GM19043 (cell line): ENCODE data around the gene SPATA31C1.
"Not testable (repeated sequence)": the region's sequence is repeated elsewhere in the genome, so short reads cannot be mapped to it uniquely, and the experiment has no call there.

Experiments
- ATAC-seq: cut with Tn5 transposase; IDR thresholded peaks from one replicate; pipeline ENCODE4 v1.9.1; 2021; ENCODE audit warnings: low read depth; ENCODE audit not compliant: unreplicated experiment

SPATA31C1 gene

DNA sequence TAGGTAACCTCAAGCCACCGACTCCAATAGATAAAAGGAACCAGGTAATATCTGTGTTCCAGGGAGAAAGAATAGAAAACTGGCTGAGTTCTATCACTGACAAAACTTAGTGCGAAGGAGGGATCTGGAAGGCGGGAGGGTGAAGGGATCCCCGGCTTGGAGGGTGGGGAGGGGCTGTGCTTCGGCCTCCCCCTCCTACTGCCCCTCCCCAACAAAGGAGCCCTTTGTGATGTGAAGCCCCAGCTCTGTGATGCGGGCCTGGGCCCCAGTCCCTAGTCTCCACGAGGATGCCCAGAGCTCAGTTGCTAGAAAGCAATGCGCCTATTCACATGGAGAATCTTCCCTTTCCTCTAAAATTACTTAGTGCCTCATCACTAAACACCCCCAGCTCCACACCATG lies at the start of gene SPATA31C1:
Gene SPATA31C1 (plus strand): TSS at position 301 of the 400 bp plus-strand sequence.
- ATAC-seq: not testable (repeated sequence)

DNA sequence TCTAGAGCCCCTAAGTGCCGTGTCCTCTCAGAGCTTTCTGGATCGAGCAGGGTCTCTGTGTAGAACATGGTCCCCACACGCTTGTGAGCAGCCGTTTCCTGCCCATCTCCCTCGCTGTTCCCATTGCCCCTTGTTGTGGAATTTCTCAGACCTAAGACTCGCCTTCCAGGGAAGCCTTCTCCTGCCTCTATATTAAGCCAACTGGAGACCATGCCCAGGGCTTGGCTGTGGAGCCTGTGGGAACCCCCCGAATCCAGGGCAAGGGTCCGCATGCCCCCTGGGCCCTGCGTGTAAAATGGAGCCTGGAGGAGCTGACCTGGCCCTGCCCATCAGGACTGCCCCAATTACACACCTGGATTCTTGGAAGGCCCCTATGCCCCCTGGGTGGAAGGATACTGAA lies 49.6 kb upstream of the SPATA31C1 start:
- no peak for ATAC-seq

DNA sequence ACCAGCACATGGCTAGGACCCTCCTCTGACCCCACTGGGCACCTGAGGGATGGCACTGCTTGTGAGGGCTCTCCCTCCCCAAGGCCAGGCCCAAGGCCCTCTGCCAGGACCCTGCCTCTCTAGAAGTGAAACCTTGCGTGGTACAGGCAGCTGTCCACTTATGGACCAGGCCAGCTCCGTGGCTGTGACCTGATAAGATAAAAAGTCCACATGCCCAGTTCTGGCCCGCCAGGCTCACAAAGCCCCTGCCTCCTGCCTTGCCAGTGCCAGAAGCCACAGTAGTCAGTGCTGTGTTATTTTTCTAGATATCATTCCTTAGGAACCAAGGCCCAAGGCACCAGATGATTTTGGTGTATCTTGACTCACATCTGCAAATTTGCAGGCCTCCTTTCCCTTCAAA lies 49.1 kb upstream of the SPATA31C1 start:
- ATAC-seq: no peak

DNA sequence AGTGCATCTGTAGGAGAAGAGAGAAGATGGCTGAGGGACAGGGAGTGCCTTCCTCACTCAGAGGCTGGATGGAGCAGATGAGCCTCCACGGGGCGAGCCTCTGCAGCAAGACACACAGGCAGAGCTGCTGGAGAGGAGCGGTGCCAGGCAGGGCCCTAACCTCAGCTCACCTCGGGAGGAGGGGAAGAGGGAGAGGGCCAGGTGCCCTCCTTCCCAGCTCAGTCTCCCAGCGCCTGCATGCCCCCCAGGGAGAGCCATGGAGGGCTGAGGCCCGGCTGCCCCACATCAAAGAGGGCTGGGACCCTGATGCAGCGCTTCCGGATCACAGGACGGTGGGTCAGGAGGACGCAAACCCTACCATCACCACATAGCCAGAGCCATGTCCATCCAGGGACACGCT lies 48.7 kb upstream of the SPATA31C1 start:
- ATAC-seq: no peak

DNA sequence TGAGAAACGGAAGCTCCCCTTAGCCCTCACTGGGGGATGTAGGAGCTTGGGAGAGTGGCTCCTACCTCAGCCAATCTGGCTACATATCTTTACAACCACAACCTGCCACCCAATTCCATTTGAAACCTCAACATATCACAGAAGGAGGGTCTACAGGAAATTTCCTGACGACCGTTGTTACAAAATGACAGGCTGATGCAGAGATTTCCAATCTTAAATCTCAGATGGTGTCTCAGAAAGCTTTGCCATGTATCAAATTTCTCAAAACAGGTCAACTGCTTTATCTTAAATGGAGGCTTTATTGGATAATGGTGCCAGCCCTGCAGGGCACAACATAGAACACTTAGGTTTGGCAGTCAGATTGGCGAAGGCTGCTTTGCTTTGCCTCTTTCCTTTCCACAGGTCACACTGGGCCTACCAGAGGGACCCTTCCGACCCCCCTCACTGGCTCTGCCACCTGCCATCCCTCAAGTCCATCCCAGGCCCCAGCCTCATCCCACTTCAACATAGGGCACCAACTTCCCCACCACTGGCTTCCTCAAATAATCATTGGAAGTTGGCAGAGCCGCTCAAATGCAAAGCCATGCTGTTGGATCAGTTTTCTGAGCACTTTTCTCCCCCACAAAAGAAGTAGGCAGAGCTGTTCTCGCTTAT lies 46.2 kb upstream of the SPATA31C1 start:
- ATAC-seq: no peak

DNA sequence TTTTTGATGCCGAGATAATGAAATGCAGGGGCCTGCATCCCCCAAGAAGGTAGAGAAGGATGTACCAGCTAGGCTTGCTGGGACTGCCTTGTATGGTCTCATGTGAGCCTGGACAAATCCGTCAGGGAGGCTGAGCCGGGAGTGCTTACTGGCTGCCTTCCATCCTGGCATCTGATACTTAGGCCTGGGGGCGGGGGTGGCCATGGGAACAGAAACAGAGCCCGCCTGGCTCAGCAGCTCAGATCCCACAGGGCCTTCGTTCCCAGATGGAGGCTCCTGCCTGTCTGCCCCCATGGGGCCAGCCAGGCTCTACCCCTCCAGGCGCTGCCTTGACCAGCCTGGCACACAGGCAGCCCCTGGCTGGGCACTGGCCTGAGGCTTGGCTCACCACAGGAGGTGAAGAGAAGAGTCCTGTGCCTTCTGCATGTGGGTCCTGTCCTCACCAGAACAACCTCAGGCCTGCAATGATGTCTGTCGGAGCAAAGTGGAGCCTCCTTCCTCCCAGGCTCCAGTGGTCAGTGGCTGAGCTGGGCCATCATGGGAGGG lies 45.6 kb upstream of the SPATA31C1 start:
- ATAC-seq: no peak

DNA sequence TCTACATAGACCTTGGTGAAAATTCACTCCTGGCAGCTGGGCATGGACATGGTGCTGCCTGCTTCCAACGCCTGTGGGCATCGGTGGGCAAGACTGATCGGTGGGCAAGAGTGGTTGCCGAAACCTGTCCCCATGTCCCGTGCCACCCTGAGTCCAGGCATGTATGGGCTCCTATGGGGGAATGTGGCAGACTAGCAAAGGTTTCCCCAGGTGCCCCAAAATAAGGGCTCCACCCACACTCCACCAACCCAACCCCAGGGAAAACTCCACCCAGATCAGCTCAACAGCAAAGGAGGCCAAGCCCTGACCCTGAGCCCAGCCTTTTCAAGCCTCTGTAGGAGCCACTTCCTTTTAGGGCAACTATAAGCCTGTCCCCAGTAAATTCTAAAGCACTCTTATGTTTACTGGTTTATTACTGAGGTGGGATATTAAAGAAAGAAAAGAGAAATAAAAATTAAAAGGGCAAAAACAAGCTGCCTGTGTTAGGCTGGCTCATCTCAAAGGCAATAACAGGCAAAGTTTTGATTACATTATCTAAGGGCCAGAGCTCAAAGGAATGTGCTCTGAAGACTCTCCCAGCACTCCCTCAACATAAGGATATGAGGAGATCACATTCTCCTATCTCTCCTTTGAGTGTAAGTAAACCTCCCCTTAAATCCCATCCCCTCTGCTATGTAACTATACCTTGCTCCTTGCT lies 44.0 kb upstream of the SPATA31C1 start:
- no peak for ATAC-seq

DNA sequence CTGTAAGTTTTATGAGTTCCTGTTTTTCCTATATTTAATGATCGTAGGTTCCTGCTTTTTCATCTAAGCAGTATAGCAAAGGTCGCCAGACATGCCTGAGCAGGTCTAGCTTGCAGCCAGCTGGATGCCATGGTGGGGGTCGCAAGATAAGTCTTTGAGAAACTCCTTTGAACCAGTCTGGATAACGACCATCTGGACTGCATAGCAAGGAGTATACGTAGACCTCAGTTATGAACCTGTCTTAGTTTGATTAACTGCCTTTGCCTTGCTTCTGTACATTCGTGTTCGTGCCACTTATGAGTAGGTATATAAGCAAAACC lies 43.5 kb upstream of the SPATA31C1 start:
- no peak for ATAC-seq

DNA sequence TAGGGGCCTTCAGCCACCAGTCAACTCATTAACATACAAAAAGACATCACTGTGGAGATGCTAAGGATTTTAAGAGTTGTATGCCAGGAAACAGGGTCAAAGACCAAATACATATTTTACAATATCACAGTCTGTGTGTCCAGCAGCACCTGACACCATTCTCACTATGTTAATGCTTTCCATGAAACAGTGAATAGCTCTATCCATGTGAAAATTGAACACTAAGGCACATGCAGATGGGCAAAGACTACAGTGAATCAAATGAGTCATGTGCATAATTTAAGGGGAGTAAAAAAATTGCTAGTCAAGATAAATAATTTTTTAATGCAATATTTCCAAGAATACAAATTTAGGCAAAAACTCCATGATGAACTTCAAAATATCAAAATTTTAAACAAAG lies 42.7 kb upstream of the SPATA31C1 start:
- no peak for ATAC-seq

DNA sequence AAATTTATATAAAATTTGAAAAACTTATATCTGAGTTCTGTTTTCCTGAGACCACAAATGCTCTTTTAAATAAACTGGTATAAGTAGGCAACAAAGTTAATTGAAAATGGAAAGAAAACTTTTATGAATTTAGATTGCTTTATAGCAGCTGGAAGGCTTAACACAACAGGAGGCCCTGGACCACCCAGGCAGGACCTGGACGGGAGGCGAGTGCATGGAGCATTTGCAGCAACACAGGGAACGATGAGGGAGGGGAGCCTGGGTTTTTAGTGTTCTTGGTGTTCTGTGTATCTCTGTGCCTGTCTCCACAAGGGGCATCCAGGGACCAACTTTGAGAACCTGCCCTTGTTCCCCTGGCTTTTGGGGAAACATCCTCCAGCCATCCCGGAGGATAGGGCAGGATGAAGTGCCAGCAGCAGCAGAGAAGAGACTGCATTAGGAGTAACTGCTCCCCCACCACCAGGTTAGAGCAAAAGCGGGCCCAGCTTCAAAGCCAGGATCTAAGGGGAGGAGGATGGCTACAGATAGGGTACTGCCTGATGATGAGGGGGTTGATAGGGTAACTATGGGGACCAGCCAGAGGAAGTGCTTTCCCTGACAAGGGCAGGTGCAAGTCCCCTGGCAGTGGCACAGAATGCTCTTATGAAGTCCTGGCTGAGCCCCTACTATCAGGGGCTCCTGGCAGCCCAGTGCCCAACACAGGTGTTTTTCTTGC lies 41.8 kb upstream of the SPATA31C1 start:
- no peak for ATAC-seq

DNA sequence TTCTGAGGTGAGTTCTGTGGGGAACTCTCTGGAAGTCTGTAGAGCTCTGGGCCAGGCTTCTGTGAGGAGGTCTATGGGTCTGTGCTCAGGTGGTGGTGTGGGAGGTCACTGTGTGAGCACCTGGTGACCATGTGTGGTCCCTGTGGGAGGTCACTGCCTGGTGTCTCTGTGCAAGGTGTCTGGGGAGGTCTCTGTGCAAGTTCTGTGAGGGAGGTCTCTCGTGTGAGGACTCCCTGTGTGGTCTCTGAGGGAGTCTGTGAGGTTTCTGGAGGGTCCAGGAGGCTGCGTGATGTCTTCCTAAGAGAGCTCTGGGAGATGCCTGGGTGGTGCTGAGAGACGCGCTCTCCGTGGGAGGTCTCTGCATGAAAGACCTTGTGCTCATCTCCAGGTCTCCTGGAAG lies 41.1 kb upstream of the SPATA31C1 start:
- ATAC-seq: no peak

DNA sequence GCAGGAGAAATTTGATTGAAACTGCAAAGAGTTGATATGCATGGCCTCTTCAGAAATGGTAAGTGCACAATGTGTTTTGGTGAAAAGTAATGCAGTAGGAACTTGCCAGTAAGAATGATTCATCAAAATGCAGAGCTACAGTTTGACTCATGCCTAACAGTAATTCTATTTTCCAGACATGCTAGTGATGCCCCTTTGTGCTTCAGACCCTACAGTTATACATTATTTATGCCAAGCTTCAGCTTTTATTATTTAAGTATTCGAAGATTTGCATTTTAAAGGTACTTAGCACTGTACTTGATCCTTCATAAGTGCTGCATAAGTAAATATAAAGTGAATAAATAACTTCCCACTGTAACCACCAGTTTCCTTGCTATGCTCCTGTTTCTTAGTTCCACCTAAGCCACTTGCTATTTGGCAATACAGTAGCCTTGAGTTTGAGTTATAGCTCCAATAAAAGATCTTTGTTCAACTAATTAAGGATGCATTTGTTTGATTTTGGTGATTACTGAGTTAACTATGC lies 38.7 kb upstream of the SPATA31C1 start:
- no peak for ATAC-seq

DNA sequence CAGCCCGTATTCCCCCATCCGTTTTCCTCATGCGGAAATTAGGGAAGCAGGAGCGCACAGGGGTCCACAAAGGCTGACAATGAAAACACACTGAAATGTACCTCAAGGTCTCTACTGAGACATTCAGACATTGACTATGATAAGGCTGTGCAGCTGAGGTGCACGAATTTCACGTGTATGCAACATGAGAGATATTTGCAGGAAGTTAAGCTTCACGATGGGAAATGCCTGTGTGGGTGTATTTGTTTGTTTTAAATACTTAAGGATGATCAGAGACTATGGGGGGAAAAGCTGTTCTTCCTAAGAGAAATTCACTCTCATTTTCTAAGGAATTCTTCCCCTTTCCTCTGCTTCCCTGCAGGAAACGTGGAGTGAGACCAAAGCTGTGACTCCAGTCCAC lies 37.6 kb upstream of the SPATA31C1 start:
- no peak for ATAC-seq

DNA sequence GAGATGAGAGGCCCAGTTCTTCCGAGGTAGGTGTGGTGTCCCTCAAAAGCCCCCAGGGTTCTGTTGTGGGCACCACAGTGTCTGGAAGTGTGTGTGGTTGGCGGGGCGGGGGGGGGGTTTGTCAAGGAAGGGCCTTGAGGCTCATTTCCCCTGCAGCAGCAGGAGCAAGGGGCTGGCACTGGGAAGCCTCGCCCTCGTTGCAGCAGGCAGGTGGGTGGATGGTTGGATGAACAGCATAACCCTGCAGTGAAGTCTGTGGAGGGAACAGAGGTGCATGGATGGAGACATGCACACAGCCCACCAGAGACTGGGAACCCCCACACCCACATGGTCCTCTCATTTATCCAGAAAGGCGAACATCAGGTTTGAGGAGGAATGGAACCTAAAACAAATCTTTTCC lies 37.1 kb upstream of the SPATA31C1 start:
- ATAC-seq: no peak

DNA sequence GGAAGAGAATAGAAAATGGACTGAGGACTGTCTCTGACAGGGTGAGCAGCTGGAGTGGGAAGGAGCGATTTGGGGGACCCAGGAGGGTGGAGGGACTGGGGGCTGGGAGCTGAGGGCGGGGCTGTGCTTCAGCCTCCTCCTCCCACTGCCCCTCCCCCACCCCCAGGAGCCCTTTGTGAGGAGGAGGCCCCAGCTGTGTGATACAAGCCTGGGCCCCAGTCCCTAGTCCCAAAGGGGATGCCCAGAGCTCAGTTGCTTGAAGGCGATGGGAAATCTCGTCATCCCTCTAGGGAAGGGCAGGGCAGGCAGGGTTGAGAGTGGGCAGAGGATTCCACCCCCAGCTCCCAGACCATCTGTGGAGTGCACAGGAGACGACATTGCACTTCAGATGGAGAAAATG lies 35.1 kb upstream of the SPATA31C1 start, which contains the start of gene SPATA31E1:
Gene SPATA31E1 (plus strand): TSS at position 251 of the 400 bp plus-strand sequence. CDS start 15 bp downstream, at position 266.
- no peak for ATAC-seq

DNA sequence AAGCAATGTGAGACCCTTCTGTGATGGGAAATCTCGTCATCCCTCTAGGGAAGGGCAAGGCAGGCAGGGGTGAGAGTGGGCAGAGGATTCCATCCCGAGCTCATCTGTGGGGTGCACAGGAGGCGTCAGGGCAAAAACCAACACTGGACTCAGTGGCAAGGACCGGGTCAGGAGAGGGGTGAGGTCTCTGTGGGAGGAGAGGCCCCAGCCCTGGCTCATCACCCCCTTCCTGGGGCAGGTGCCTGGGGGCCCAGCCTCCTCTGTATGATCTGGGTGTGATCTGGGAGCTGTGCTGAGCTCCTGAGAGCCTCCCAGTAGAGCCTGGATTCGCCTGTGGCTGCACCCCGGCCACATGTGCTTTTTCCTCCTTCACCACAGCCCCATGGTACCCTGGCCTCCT lies 34.5 kb upstream of the SPATA31C1 start:
- ATAC-seq: no peak

DNA sequence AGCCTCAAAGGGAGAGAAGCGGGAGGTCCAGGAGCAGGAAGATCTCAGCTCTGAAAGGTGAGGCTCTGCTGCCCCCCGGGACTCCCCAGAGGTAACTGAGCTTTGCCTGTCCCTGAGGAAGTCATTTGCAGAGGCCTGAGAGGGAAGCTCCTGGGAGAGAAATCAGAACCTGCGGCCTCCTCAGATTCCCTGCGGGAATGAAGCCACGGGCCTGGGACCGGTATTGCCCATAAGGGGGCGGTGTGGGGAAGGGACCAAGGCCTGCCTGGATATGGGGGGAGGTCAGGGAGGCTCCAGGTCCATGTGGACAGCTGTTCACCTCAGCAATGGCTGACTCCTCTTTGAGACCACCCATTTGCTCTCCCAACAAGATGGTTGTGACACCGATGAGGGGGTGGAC lies 33.8 kb upstream of the SPATA31C1 start:
- ATAC-seq: no peak

DNA sequence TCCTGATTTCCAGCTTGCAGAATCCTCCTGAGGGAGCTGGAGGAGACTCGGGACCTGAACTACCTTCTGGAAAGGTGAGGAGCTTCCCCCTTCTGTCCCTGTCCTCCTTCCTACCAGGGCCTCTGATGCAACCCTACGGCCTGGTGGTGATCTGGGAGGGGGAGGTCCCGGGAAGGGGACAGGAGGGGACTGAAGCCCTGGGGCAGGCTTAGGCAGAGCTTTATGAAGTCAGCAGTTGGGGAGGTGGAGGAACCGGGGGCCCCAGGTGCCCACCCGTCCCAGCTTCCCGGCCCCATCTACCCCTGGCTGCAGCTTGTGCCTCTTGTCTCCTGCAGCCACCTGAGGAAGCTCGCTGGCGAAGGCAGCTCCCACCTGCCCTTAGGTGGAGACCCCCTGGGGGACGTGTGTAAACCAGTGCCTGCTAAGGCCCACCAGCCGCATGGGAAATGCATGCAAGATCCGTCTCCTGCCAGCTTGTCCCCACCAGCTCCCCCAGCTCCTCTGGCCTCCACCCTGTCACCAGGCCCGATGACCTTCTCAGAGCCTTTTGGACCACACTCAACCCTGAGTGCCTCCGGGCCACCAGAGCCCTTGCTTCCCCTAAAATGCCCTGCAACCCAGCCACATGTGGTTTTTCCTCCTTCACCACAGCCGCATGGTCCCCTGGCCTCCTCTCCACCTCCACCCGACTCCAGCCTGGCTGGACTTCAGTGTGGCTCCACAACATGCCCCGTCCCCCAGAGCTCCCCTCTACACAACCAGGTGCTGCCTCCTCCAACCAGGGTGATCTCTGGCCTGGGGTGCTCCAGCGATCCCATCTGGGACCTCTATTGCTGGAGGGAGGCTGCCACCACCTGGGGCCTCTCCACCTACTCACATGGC lies 32.9 kb upstream of the SPATA31C1 start:
- ATAC-seq: no peak

DNA sequence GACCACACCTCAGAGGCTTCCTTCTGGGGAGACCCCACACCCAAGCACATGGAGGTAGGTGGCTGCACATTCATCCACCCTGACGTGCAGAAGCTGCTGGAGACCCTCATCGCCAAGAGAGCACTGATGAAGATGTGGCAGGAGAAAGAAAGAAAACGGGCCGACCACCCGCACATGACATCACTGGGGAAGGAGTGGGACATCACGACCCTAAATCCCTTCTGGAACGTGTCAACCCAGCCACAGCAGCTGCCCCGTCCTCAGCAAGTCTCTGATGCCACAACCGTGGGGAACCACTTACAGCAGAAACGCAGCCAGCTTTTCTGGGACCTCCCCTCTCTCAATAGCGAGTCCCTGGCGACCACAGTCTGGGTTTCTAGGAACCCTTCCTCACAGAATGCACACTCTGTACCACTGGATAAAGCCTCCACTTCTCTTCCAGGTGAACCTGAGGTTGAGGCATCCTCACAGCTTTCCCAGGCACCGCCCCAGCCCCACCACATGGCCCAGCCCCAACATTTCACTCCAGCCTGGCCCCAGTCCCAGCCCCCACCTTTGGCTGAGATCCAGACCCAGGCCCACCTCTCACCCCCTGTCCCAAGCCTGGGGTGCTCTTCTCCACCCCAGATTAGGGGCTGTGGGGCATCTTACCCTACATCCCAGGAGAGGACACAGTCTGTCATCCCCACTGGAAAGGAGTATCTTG lies 32.1 kb upstream of the SPATA31C1 start:
- ATAC-seq: no peak
